Natural killer cell (primary cell): ENCODE measurements around the gene SAMMSON. TPM values are rescaled to one million over a fixed set of nuclear protein-coding genes. Genes with fewer than 3 reads are reported as not detected.

Source experiments
- ATAC-seq, 3 donors: fragments of 150-1000 bp in 2 of 3; fragments of 200-7000 bp in 1 of 3; cut with Tn5 transposase; 1 replicate in 1 of 3; 2 replicates in 2 of 3; pipeline ENCODE4 v1.10.0; 2021; ENCODE audit warnings: mild to moderate bottlenecking in 2 of 3, moderate library complexity in 2 of 3
- DNase-seq, 2 donors: peaks; one replicate each; pipeline versions ENCODE4 v3.0.0 to v3.0.0-alpha.2; 2013 to 2021; ENCODE audit warnings: mixed read lengths in 1 of 2
- H3K27ac ChIP-seq: one replicate; pipeline ENCODE4 v1.5.1; 2013; ENCODE audit warnings: mild to moderate bottlenecking, low read length
- H3K27me3 ChIP-seq: one replicate; pipeline ENCODE4 v1.6.1; 2013; ENCODE audit warnings: low read length; ENCODE audit not compliant: control insufficient read depth, insufficient read depth
- H3K36me3 ChIP-seq: one replicate; pipeline ENCODE4 v1.6.1; 2013; ENCODE audit warnings: low read length; ENCODE audit not compliant: control insufficient read depth, insufficient read depth
- H3K4me1 ChIP-seq: one replicate; pipeline ENCODE4 v1.6.1; 2013; ENCODE audit warnings: low read length; ENCODE audit not compliant: control insufficient read depth, insufficient read depth
- H3K4me3 ChIP-seq: one replicate; pipeline ENCODE4 v1.5.1; 2013; ENCODE audit warnings: low read length
- H3K9me3 ChIP-seq: one replicate; pipeline ENCODE4 v1.6.1; 2013; ENCODE audit warnings: low read length; ENCODE audit not compliant: control insufficient read depth, insufficient read depth
- H3K27ac Mint-ChIP-seq, 2 donors: one replicate each; pipeline ENCODE4 v1.8.0; 2022; ENCODE audit warnings: mild to moderate bottlenecking in 2 of 2, mixed read lengths in 2 of 2, moderate library complexity in 1 of 2
- H3K27me3 Mint-ChIP-seq, 2 donors: one replicate each; pipeline ENCODE4 v1.8.0; 2022; ENCODE audit warnings: low read depth in 2 of 2, mixed read lengths in 2 of 2
- H3K36me3 Mint-ChIP-seq: one replicate; pipeline ENCODE4 v1.8.0; 2022; ENCODE audit warnings: mixed read lengths
- H3K4me1 Mint-ChIP-seq, 2 donors: one replicate each; pipeline ENCODE4 v1.8.0; 2022; ENCODE audit warnings: mixed read lengths in 2 of 2
- H3K4me3 Mint-ChIP-seq: one replicate; pipeline ENCODE4 v1.8.0; 2022; ENCODE audit warnings: mild to moderate bottlenecking, moderate library complexity, mixed read lengths
- H3K9me3 Mint-ChIP-seq, 2 donors: one replicate each; pipeline ENCODE4 v1.8.0; 2022; ENCODE audit warnings: mixed read lengths in 2 of 2
- CTCF ChIP-seq: fragments of 200-600 bp; IDR thresholded peaks from one replicate; pipeline ENCODE4 v1.8.0; 2022; ENCODE audit warnings: antibody characterized with exemption
- WGBS: methylation state at CpG from one replicate; pipeline ENCODE4 v1.1.7; 2013; ENCODE audit warnings: missing lambda C conversion rate; ENCODE audit not compliant: insufficient coverage; 5-methylcytosine and 5-hydroxymethylcytosine counted together
- intact Hi-C: fragments of 100-400 bp; cut with micrococcal nuclease; formaldehyde crosslinking; loops from one replicate; pipeline ENCODE4 v1.14.2; 2022
- total RNA-seq, 4 donors: library from RNA; stranded (reverse); fragments of 120-200 nt in 1 of 4; gene quantifications; one replicate each; pipeline versions ENCODE4 v1.2.3 to v1.2.4, GENCODE V29; 2013 to 2022

The SAMMSON gene
- total RNA-seq, 3 donors from 2014 or later (not counting 1 experiment from before 2014, with no cell fraction given): not detected

GRCh38 chr3:70065696-70066253 is 66.2 kb downstream of the SAMMSON start:
- Mint-ChIP-seq H3K4me3 (no peak overlapping the region), H3K9me3 (no peaks in the 10 kb centered on the region), H3K27ac (no peak overlapping the region), H3K36me3 (no peaks in the 10 kb centered on the region), H3K4me1 (no peaks in the 10 kb centered on the region), H3K27me3 (no peaks in the 10 kb centered on the region)
- Histone ChIP-seq H3K4me3 (no peak overlapping the region), H3K27ac (no peak overlapping the region), H3K36me3 (no peaks in the 10 kb centered on the region), H3K9me3 (no peaks in the 10 kb centered on the region), H3K4me1 (no peaks in the 10 kb centered on the region), H3K27me3 (no peaks in the 10 kb centered on the region)
- TF ChIP-seq CTCF: no peak
- DNase-seq (no peak), ATAC-seq (no peak)
- intact Hi-C loops: loop anchor here (10.0 kb wide), 1 partner anchor 1519 kb away; the partner anchor contains the start of gene FOXP1
- 70% methylated on average over 7 of the region's 7 CpGs for WGBS

- no peaks in the 10 kb centered on the region for H3K36me3 ChIP-seq
- H3K4me1 Mint-ChIP-seq: no peaks in the 10 kb centered on the region
- H3K9me3 ChIP-seq: no peaks in the 10 kb centered on the region
- H3K27me3 ChIP-seq: no peaks in the 10 kb centered on the region
- TF ChIP-seq CTCF: no peak
- H3K27ac ChIP-seq: no peak overlapping the region
- H3K27ac Mint-ChIP-seq: no peak overlapping the region
- H3K36me3 Mint-ChIP-seq: no peaks in the 10 kb centered on the region
- no peak overlapping the region for H3K4me3 Mint-ChIP-seq
- no peaks in the 10 kb centered on the region for H3K4me1 ChIP-seq
- no peak overlapping the region for H3K4me3 ChIP-seq
- no peak for DNase-seq
- H3K27me3 Mint-ChIP-seq: peaks cover 3 to 10% of the 10 kb centered on the region in 2 donors
- WGBS: 79% methylated on average over 6 of the region's 7 CpGs
- ATAC-seq: no peak
- H3K9me3 Mint-ChIP-seq: no peaks in the 10 kb centered on the region
- intact Hi-C loops: loop anchor here (10.0 kb wide), 1 partner anchor 1517 kb away; the partner anchor contains the start of gene FOXP1
Observed at GRCh38 chr3:70067860-70068521, 68.5 kb downstream of the SAMMSON start.

GRCh38 chr3:70069557-70069956 is 70.0 kb downstream of the SAMMSON start:
- no peaks in the 10 kb centered on the region for H3K27me3 ChIP-seq
- Mint-ChIP-seq H3K9me3 (peaks cover 0 to 2% of the 10 kb centered on the region in 2 donors), H3K27me3 (peaks cover 3 to 19% of the 10 kb centered on the region in 2 donors), H3K4me3 (no peak overlapping the region), H3K27ac (no peak overlapping the region), H3K4me1 (no peaks in the 10 kb centered on the region), H3K36me3 (no peaks in the 10 kb centered on the region)
- H3K36me3 ChIP-seq: no peaks in the 10 kb centered on the region
- TF ChIP-seq CTCF: no peak
- no peaks in the 10 kb centered on the region for H3K9me3 ChIP-seq
- no peak for DNase-seq
- no peaks in the 10 kb centered on the region for H3K4me1 ChIP-seq
- intact Hi-C loops: loop anchor here (10.0 kb wide), 1 partner anchor 1515 kb away; the partner anchor contains the start of gene FOXP1
- H3K4me3 ChIP-seq: no peak overlapping the region
- 88% methylated on average over 5 of the region's 5 CpGs for WGBS
- no peak for ATAC-seq
- no peak overlapping the region for H3K27ac ChIP-seq
